A673 (cell line): ENCODE measurements around the gene NOD1. TPM values are rescaled to one million over a fixed set of nuclear protein-coding genes. Genes with fewer than 3 reads are reported as not detected.

Experiments used
- BruUV-seq: library from RNA; stranded (reverse); fragments of 400-500 nt; replicated peaks from 2 replicates; lab custom pipeline; 2021; lab: Mats Ljungman, UMichigan
- CTCF ChIA-PET: fragments of 300-600 bp; sonication (Branson Sonifier 250); formaldehyde crosslinking; loops from one replicate; lab custom pipeline; 2022; ENCODE audit warnings: antibody characterized with exemption; lab: Charles Lee
- POLR2A ChIA-PET: fragments of 300-600 bp; sonication (Branson Sonifier 250); formaldehyde crosslinking; loops from one replicate; lab custom pipeline; 2022; ENCODE audit warnings: antibody characterized with exemption; ENCODE audit not compliant: low non-redundant PET; lab: Charles Lee
- DNase-seq: peaks from one replicate; pipeline ENCODE4 v3.0.0-alpha.2; 2015; ENCODE audit warnings: low spot score
- H3K27ac ChIP-seq: fragments of 200-600 bp; sonication (generic); 2 replicates; pipeline ENCODE4 v1.5.1; 2016; ENCODE audit warnings: mixed run types, low read depth, mild to moderate bottlenecking, mixed read lengths, antibody characterized with exemption, low read length; ENCODE audit not compliant: poor library complexity, severe bottlenecking
- H3K27me3 ChIP-seq: fragments of 200-600 bp; sonication (generic); replicated peaks from 2 replicates; pipeline ENCODE4 v1.6.1; 2017; ENCODE audit warnings: mixed run types, low read depth, mild to moderate bottlenecking, mixed read lengths, antibody characterized with exemption, low read length; ENCODE audit not compliant: insufficient read depth, poor library complexity
- H3K36me3 ChIP-seq: fragments of 200-600 bp; sonication (generic); 2 replicates; pipeline ENCODE4 v1.6.1; 2016; ENCODE audit warnings: mixed run types, mild to moderate bottlenecking, mixed read lengths, antibody characterized with exemption, low read length; ENCODE audit not compliant: insufficient read depth, poor library complexity, severe bottlenecking
- H3K4me1 ChIP-seq: fragments of 200-600 bp; sonication (generic); 2 replicates; pipeline ENCODE4 v1.6.1; 2017; ENCODE audit warnings: mixed run types, mild to moderate bottlenecking, mixed read lengths, antibody characterized with exemption, low read length; ENCODE audit not compliant: insufficient read depth, poor library complexity, severe bottlenecking
- H3K4me3 ChIP-seq: fragments of 200-600 bp; sonication (generic); 2 replicates; pipeline ENCODE4 v1.5.1; 2016; ENCODE audit warnings: low read depth, mixed run types, mild to moderate bottlenecking, mixed read lengths, low read length; ENCODE audit not compliant: poor library complexity, severe bottlenecking
- H3K9me3 ChIP-seq: fragments of 200-600 bp; sonication (generic); 2 replicates; pipeline ENCODE4 v1.6.1; 2016; ENCODE audit warnings: mixed run types, low read depth, mild to moderate bottlenecking, mixed read lengths, antibody characterized with exemption, low read length; ENCODE audit not compliant: poor library complexity, severe bottlenecking
- CTCF ChIP-seq: fragments of 300-800, 200-600 bp; sonication (generic); conservative IDR thresholded peaks from 2 replicates; pipeline ENCODE4 v1.5.1; 2017; ENCODE audit warnings: low read depth, mild to moderate bottlenecking, antibody characterized with exemption, low read length, moderate library complexity, mixed read lengths
- EZH2 ChIP-seq: fragments of 200-600 bp; sonication (generic); IDR thresholded peaks from 2 replicates; pipeline ENCODE4 v1.6.1; 2017; ENCODE audit warnings: borderline replicate concordance, low read depth, mild to moderate bottlenecking, mixed read lengths, antibody characterized with exemption, low read length; ENCODE audit not compliant: poor library complexity, severe bottlenecking
- intact Hi-C: fragments of 100-400 bp; cut with micrococcal nuclease; formaldehyde crosslinking; loops from one replicate; pipeline ENCODE4 v1.10.0; 2022; ENCODE audit not compliant: unreplicated experiment
- total RNA-seq: library from RNA; stranded (reverse); gene quantifications from 2 replicates; pipeline ENCODE4 v1.2.3, GENCODE V29; 2021

NOD1 gene
- total RNA-seq, 1 experiment from 2014 or later = 2.3 TPM

GRCh38 chr7:30380294-30380693, 98.3 kb downstream of the NOD1 start:
- H3K9me3 ChIP-seq = no peaks in the 10 kb centered on the region
- H3K4me3 ChIP-seq = no peak overlapping the region
- no TSS peak for BruUV-seq
- intact Hi-C loops = no loop called here
- no peaks in the 10 kb centered on the region for H3K27me3 ChIP-seq
- CTCF ChIA-PET = no interaction called here
- no peaks in the 10 kb centered on the region for H3K36me3 ChIP-seq
- TF ChIP-seq EZH2 = no peak
- DNase-seq = no peak
- no peaks in the 10 kb centered on the region for H3K4me1 ChIP-seq
- no peak overlapping the region for H3K27ac ChIP-seq
- POLR2A ChIA-PET = no interaction called here

GRCh38 chr7:30379741-30380140, 98.8 kb downstream of the NOD1 start:
- no peak for DNase-seq
- H3K4me1 ChIP-seq = no peaks in the 10 kb centered on the region
- H3K27me3 ChIP-seq = no peaks in the 10 kb centered on the region
- ChIA-PET POLR2A (no interaction called here), CTCF (no interaction called here)
- TF ChIP-seq CTCF = no peak
- TF ChIP-seq EZH2 = no peak
- no peak overlapping the region for H3K27ac ChIP-seq
- H3K36me3 ChIP-seq = no peaks in the 10 kb centered on the region
- no TSS peak for BruUV-seq
- H3K9me3 ChIP-seq = no peaks in the 10 kb centered on the region
- no peak overlapping the region for H3K4me3 ChIP-seq
- intact Hi-C loops = no loop called here

GRCh38 chr7:30379131-30379530, 99.5 kb downstream of the NOD1 start:
- POLR2A ChIA-PET = no interaction called here
- CTCF ChIA-PET = no interaction called here
- H3K27ac ChIP-seq = no peak overlapping the region
- no peaks in the 10 kb centered on the region for H3K27me3 ChIP-seq
- TF ChIP-seq CTCF (no peak), EZH2 (no peak)
- H3K4me1 ChIP-seq = no peaks in the 10 kb centered on the region
- no peaks in the 10 kb centered on the region for H3K36me3 ChIP-seq
- no TSS peak for BruUV-seq
- intact Hi-C loops = no loop called here
- no peak for DNase-seq
- H3K4me3 ChIP-seq = no peak overlapping the region
- H3K9me3 ChIP-seq = no peaks in the 10 kb centered on the region

GRCh38 chr7:30378275-30378674, 100.3 kb downstream of the NOD1 start:
- Histone ChIP-seq H3K4me3 (no peak overlapping the region), H3K27me3 (no peaks in the 10 kb centered on the region), H3K9me3 (no peaks in the 10 kb centered on the region), H3K36me3 (no peaks in the 10 kb centered on the region), H3K27ac (no peak overlapping the region), H3K4me1 (no peaks in the 10 kb centered on the region)
- no TSS peak for BruUV-seq
- ChIA-PET CTCF (no interaction called here), POLR2A (no interaction called here)
- no peak for DNase-seq
- intact Hi-C loops = no loop called here
- no peak for TF ChIP-seq CTCF
- no peak for TF ChIP-seq EZH2

Other genes starting within 250 kb of the NOD1 start
- 7.9 and 8.1 TPM in 2 replicates for gene ZNRF2, start 194.2 kb downstream of the NOD1 start, total RNA-seq
- 63.5 and 66.0 TPM in 2 replicates for gene GGCT, start 26.0 kb upstream of the NOD1 start, total RNA-seq
- 294 and 337 TPM in 2 replicates for gene GARS1, start 116.1 kb upstream of the NOD1 start, total RNA-seq
- gene CRHR2, start 203.7 kb upstream of the NOD1 start, total RNA-seq = not detected in 2 replicates